NK-92 treated with Interleukin-12 subunit alpha and Interleukin-12 subunit beta, amount 100 ng/mL, for 24 hours (cell line): ENCODE data around the gene LCE6A.

Experiments
- DNase-seq: peaks from one replicate; lab custom pipeline; 2025; lab: John Stamatoyannopoulos, UW

The LCE6A gene, protein sequence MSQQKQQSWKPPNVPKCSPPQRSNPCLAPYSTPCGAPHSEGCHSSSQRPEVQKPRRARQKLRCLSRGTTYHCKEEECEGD

DNA sequence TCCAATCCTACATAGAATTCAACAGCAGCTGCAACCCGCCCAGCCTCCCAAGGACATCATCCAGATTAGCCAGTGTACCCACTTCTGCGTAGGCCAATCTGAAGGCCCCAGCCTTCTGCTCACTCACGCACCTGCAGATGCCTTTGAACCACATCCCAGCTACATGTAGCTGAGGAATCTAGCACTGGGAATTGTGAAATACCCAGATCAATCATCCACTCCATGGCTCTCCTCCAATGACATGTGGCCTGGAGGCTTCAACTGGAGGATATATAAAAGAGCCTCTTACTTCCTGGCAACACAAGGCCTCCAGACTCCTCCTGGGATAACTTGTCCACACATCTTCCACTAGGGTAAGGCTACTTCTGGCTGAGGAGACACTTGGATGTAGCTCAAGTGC is at the start of gene LCE6A:
Gene LCE6A (plus strand): TSS at position 301 of the 400 bp plus-strand sequence. CDS start 665 bp downstream, outside the sequence.
- no peak for DNase-seq

DNA sequence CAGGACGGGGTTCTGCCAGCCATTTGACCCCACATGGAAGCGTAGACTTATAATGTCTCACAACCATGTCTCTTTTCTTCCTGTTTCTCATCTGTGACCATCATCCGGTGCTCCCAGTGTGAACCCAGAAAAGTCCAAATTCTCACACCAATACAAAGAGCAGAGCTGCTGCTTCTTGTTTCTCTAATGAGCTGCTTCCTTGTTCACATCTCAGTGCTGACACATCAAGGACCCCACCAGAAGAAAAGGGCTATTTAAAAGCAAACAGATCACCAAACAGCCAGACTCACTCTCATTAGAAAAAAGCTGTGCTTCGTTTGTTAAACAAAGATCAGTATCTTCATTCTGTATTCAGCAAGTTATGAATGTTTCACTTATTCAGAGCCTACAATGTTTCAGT is 47.0 kb upstream of the LCE6A start:
- no peak for DNase-seq

DNA sequence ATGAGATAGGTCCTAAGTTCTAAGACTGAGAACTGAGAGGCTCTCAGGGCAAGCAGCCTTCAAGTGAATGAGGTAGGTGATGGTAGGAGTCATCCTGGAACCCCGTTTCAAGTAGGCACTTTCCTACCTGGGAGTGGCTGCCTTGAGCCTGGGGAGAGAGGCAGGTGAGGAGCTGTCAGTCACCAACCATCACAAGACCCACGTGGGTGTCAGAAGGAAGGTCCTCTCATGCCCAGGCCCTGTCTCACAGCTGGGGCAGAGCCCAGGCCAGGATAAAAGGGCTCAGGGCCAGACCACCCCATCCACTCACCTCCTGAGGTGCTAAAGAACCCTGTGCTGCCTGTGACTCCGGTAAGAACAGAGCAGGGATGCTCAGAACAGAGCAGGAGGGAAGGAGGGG is 46.2 kb upstream of the LCE6A start, which contains the start of gene LCE1D:
Gene LCE1D (plus strand): TSS at position 301 of the 400 bp plus-strand sequence. CDS start 1,074 bp downstream, outside the sequence.
- DNase-seq = no peak

DNA sequence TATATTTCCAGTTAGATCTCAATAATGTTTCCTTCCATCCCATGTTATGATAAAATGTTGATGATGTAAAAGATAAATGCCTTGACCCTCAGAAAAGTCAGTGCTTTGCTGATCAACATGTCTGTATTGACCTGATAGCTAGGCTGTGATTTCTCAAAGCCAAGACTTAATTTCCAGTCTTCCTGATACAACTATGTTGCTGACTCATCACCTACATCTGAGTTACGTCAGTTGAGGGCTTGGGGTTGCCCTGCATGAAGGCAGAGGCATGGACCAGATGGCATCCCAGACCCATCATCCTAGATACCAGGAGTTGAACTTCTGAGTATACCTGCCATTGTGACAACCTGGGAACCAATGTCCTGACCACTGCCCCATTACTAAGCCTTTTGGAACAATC is 41.3 kb upstream of the LCE6A start:
- no peak for DNase-seq

DNA sequence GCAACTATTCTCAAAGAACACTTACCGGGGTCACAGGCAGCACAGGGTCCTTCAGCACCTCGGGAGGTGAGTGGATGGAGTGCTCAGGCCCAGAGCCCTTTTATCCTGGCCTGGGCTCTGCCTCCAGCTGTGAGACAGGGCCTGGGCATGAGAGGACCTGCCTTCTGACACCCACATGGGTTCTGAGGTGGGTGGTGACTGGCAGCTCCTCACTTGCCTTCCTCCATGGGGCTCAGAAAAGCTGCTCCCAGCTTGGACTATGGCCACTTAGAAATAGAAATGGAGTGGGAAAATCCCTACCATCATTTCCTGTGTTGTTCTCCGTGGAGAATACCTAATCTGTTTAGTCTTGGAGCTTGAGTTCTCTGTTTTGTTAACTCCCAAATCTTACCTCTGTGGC is 36.1 kb upstream of the LCE6A start, which contains the start of gene LCE1C:
Gene LCE1C (minus strand): TSS at position 76 of the 400 bp plus-strand sequence. CDS start 1,173 bp downstream, outside the sequence.
- DNase-seq = no peak

DNA sequence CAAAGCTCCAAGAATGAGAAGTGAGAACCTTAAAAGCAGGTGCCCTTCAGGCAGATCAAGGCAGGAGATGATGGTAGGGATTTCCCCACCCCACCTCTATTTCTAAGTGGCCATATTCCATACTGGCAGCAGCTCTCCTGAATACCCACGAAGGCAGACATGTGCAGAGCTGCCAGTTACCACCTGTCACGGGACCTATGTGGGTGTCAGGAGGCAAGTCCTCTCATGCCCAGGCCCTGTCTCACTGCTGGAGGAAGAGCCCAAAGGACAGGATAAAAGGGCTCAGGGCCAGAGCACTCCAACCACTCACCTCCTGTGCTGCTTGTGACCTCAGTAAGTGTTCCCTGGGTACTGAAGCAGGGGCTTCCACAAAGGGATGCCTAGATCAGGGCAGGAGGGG is 31.6 kb upstream of the LCE6A start:
- no peak for DNase-seq

DNA sequence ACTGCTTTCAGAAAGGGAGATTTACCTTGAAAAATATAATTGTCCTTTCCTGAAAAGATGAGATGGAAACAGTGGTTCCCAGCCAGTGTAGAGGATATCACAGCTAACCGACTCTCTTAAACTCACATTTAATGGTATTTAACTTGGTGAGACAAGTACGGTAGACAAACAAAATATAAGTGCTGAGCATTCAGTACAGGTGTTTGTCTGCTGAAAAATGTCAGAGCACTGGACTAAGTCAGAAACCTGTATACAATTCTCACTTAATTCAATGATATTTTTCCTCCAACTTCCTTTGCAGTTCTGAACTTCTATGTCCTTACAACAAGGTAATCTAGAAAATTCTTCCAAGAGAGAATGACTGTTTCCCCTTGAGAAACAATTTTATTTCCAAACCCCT is 31.0 kb upstream of the LCE6A start, which contains the start of gene LCE1B:
Gene LCE1B (plus strand): TSS at position 301 of the 400 bp plus-strand sequence. CDS start 476 bp downstream, outside the sequence.
- DNase-seq = no peak

DNA sequence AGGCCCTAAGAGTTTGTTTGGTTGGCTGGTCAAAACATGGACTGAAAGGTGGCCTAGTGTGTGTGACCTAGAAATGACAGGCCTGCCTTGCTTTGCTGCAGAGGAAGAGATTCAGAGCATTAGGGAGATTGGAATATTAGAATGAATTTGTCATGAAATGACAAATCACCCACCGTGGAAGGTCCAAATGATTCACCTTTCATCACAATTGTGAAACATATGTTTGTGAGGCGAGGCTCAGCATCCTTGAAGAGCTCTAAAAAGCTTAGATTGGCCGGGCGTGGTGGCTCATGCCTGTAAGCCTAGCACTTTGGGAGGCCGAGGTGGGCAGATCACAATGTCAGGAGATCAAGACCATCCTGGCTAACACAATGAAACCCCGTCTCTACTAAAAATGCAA is 25.3 kb upstream of the LCE6A start:
- DNase-seq = no peak

DNA sequence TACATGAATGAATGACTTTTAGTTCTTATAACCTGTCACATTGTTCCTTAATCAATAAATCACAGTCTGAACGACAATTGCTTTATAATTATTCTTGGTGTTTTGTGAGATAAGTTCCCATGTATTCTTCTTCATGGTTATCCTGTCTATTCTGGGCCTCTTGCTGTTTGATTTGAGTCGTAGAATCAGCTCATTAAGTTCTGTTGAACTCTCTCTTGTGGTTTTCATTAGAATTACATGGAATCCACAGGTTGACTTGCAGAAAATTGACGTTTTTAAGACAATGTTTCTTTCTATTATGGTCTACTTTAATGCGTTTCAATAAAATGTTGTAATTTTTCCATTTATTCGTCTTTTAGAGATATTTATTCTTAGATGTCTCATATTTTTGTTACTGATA is 19.4 kb upstream of the LCE6A start:
- DNase-seq = no peak

DNA sequence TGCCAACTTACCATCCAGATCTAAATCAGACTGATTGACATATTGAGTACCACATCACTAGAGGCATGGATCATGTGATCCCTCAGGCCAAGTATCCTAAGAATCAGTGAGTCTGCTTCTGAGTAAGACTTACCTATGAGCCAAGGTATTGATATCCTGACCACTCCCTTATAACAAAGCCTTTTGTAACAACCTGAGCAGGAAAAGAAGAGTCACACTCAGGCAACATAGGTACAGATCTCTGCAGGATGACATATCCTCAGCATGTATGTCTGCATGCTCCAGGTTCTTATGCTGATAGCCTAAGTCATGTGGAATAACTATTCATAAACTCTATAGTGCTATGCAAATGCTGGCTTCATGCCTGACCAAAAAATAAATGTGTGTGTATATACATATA is 17.7 kb upstream of the LCE6A start:
- no peak for DNase-seq

DNA sequence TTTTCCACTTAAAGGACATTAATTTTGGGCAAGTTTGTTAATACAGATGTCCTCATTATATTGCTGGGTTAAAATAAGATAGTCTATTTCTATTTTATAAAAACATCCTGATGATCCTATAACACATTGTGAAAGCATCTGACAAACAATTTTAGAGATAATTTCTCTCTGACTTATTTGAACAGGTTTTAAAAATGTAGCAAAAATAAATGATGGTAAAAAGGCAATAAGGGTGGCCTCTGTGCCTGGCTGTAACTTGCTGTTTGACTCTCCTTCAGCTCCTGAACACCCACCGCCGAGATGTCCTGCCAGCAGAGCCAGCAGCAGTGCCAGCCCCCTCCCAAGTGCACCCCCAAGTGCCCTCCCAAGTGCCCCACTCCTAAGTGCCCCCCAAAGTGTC is 15.5 kb upstream of the LCE6A start, which contains the start of gene LCE1A:
Gene LCE1A (plus strand): TSS at position 301 of the 400 bp plus-strand sequence. CDS start 0 bp downstream, at position 301.
- DNase-seq = no peak

DNA sequence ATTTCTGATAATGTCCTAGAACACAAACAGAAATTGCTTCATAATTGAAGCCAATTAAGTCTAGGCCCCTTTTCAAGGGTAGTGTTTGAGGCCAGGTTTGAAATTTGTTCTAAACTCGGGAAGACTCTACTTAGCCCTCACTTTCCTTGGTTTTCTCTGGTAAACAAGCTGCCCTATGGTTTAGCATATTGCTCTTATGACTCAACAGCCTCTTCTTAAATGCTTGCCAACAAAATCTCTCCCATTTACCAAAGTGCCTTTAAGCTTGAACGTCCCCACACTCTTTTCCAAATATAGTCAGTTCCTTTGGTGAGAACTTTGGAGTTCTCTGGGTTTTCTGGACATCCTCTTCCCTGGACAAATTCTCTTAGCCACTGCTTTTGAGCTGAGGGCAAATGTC is 5.8 kb upstream of the LCE6A start:
- DNase-seq = no peak

DNA sequence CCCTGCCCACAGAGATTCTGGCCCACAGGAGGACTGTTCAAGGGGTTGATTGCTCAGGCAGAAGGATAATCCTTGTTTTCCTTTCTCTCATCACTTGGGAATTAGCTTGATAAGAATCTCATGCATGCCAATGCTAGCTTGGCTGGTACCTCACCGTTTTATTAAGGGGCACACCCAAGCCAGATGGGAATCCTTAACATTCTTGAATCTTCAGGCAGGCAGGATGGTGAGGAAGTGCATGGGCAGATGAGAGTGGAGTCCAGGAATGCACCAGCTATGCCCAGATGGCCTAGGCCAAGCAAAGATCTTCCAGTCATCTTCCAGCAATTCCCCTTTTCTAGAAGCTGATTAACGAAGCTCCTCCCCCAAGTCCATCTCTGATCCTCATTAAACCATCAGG is 13.0 kb downstream of the LCE6A start:
- no peak for DNase-seq

DNA sequence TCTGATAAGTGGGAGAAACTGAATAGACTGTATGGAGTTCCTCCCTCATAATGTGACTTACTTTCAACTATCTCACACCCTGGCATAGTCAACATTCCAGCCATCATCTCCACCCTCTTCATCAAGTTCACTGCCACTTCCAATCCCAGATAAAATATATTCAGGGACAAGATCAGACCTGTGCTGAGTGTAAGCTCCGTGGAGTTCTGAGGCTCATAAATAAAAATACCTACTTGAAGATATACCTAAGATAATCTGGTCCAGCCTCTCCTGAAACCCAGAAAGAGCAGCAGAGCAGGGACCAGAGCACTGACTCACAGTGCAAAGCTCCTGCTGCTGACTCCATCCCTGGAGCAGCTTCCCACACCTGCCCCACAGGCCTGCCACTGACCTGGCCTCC is 15.4 kb downstream of the LCE6A start:
- DNase-seq = no peak

DNA sequence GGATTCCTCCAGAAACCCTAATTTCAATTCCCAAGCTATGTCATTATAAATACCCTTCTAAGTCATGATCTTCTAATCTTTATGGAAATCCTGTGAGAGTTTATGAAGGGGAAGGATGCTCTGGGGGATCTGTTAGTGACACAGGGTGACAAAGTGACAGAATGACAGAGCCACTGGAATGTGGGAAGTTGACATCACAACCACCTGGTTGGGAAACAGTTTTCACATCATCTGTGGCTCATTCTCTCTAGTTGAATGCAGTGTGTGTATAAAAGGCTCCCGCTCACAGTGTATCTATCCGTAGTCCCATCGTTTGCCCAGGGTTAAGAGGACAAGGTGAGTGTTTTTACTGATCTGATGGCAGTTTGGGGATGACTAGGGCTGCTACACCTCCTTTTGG is 17.0 kb downstream of the LCE6A start, which contains the start of gene LCE7A:
Gene LCE7A (plus strand): TSS at position 301 of the 400 bp plus-strand sequence. CDS start 702 bp downstream, outside the sequence.
- DNase-seq = no peak

DNA sequence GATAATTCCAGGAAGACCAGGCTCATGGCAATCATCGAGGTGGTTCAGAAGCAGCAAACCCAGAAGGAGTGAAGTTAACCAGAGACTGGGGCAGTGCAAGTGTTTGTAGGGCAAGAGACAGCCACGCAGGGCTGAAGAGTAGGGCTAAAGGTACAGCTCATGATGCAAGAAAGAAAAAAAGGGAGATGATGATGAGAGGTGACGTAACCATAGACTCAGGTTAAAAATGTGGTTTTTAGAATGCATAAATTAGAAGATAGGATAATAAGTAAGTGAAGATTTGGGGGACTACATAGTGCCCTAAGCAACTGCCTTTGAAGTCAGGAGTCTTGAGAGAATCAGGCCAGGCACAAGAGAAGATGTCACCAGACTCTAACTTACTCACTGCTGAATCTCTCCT is 17.5 kb downstream of the LCE6A start:
- no peak for DNase-seq

DNA sequence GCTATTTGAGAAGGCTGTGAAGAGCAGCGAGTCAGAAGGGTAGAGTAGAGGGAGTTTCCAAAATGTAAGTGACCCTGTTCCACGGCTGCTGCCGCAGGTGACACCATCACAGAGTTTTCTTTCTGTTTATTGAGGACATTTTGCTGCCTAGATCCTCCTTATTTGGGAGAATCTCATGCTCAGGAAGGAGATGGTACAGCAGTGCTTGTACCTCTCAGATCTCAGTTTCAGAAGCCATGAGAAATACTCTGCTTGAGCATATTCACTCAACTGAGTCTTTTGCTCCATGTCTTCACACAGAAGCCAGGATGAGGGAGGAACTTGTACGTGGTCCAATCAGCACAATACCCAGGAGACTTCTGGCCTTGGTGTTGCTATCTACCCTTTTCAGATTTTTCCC is 18.7 kb downstream of the LCE6A start:
- DNase-seq = no peak

DNA sequence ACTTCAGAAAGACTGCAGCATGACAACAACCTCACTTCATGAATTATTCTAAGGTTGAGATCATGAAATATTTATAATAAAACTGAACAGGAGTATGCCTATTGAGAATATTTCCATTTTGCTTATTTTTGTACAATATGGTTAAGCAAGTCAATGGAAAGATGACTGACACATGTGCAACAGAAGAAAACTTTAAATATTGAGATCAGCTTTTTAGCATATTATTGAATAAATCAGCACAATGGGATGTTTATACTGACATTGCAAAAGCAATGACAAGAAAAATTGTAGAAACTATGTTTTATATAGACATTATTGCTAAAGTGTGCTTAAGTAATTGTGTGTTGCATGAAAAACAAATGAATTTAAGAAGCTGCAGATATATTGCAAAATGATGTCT is 21.8 kb downstream of the LCE6A start:
- DNase-seq = no peak

DNA sequence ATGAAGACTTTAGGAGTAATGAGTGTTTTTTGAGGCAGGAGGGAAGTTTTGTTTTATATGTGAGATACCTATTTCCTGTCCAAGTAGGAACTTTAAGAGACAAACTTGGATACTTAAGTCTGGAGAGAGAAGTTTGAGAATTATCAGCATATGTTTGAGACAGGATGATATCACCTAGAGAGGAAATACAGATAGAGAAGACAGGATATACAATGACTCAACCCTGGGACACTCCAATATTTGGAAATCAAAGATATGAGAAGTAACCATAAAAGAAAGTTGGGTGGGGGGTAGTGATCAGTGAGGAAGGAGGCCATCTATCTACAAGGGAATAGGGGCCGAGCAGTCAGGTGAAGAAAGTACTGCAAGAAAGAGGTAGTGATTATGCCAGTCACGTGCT is 23.7 kb downstream of the LCE6A start:
- DNase-seq = no peak

DNA sequence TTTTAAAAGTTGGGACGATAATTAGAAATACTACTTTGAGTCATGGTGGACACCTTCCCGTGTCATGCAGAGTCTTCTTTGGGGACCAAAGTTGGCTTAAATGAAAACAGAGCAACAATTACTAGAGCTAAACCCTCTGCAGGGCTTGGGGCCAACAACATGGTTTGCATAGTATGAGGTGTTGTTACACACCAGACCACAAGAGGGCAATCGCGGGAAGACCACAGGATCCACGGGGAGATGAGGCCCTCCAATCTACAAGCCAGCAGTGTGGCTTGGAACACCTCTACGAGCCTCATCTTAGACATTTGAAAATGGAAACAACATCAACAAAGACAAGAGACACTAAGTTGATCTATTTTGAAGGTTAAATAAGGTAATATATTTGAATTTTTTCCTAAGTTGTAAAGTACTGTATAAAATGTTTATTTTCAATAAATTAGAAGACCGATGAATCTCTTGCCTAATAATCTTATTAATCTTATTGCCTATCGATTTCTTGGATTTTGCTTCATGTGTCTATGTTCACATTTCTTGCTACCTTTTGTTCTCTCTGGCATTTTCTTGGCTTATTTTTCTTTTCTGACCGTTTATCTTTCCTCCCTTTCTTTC is 27.3 kb downstream of the LCE6A start:
- peak; percentile 44 for DNase-seq

DNA sequence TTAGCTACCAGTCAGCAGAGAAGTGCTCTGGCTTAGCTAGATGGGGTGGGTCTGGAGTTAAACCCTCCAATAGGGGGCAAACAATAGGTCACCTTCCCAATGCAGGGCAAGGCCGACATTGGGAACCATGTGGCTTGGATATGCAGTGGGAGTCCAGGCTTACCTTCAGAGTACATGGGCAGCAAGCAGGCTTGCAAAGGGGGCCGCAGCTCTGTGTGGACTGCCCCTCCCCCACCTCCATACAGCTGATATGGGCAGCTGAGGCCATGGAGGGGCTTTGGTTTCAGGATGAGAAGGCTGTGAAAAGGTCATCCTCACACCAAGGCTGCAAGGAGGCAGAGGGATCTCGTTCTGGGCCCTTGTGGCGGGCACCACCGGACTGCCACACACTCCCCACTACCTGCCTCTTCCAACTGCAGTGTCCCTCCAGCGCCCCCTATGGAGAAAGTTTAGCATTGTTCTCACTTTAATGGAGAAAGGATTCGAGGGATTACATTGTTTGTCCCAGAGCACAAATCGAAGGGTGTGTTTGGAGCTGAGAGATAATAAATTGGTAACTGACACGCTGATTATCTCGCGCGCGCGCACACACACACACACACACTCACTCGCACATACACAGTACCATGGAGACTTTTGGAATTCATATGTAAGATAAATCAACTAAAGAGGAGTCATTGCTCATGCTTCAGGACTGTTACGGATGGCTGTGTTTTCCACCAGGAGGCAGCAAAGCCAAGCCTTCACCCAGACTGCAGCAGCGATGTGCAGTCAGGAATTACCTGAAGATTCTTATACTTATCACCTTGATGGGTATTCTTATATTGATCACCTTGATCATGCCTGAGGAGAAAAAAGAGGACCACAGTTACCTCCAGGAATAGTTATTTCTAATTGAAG is 28.4 kb downstream of the LCE6A start:
- DNase-seq = no peak

DNA sequence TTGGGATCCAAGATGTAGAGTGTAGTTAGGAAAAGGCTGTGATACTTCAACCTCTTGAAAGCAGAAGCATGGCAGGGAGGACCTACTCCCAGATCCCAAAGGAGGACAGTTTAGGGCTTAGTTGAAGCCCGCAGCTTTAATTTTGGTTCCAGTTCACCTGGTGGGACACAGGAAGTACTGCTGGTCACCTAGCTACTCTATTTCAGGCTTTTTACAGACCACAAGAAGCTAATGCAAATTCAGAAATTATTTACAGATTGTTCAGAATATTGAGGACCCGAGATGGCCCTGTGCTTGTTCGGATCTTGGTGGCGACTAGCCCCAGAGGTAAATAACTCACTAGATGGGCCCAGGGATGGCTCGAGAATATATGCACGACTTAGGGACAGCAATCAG is 29.1 kb downstream of the LCE6A start:
- DNase-seq = no peak

DNA sequence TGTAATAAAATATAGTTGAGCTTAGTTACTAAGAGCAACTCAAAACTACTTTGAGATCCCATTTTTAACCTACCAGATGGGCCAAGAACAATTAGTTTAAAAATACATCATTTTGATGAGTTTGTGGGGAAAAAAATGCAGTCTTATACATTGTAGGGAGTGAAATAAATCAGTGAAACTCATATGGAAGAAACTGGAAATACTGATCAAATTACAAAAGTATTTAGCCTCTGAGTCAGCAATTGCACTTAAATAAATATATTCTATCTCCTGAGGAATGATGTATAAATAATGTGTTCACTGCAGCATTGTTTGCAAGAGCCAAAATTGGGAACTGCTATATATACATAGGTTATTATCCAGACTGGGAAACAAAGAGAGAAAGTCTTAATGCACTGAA is 30.8 kb downstream of the LCE6A start:
- DNase-seq = no peak
